Measurements from ENCODE around the gene CZIB. TPM values are rescaled to one million over a fixed set of nuclear protein-coding genes. Genes with fewer than 3 reads are reported as not detected.

CZIB gene
- total RNA-seq, 3 donors from 2014 or later (not counting 1 experiment from before 2014, with no cell fraction given): 39.6 to 49.7 (median 40.5) TPM

DNA sequence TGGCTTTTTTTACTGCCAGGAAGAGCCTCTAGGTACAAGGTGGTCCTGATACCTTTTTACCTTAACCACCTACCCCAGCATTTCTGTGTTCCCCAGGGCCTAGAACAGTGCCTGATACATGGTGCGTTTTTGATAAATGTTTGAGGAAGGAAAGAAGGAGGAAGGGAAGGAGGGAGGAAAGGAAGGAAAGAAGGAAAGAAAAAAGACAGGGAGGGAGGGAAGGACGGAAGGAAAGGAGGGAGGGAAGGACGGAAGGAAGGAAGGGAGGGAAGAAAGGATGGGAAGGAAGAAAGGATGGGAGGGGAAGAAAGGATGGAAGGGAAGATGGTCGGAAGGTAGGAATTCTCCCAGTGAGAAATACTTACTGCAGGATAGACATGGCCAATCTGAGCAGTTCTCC, 29.9 kb upstream of the CZIB start:
- H3K27ac Mint-ChIP-seq: no peak overlapping the region
- H3K4me1 Mint-ChIP-seq: no peaks in the 10 kb centered on the region
- no peaks in the 10 kb centered on the region for H3K9me3 Mint-ChIP-seq
- Histone ChIP-seq H3K36me3 (ENCODE audit: control insufficient read depth, insufficient read depth, low read length) (peaks cover 3% of the 10 kb centered on the region), H3K4me1 (ENCODE audit: control insufficient read depth, insufficient read depth, low read length) (no peaks in the 10 kb centered on the region), H3K9me3 (ENCODE audit: control insufficient read depth, insufficient read depth, low read length) (no peaks in the 10 kb centered on the region), H3K27me3 (ENCODE audit: control insufficient read depth, insufficient read depth, low read length) (no peaks in the 10 kb centered on the region), H3K27ac (ENCODE audit: low read length) (no peak overlapping the region), H3K4me3 (ENCODE audit: low read length) (no peak overlapping the region)
- intact Hi-C loops (cut with micrococcal nuclease): no loop called here
- ATAC-seq: no peak
- H3K36me3 Mint-ChIP-seq: no peaks in the 10 kb centered on the region
- DNase-seq: no peak
- H3K27me3 Mint-ChIP-seq (ENCODE audit: low read depth in 2 of 2): no peaks in the 10 kb centered on the region
- 96% methylated on average over 4 of the region's 4 CpGs for WGBS (ENCODE audit: insufficient coverage)
- no peak overlapping the region for H3K4me3 Mint-ChIP-seq
- TF ChIP-seq, protein P1, sequence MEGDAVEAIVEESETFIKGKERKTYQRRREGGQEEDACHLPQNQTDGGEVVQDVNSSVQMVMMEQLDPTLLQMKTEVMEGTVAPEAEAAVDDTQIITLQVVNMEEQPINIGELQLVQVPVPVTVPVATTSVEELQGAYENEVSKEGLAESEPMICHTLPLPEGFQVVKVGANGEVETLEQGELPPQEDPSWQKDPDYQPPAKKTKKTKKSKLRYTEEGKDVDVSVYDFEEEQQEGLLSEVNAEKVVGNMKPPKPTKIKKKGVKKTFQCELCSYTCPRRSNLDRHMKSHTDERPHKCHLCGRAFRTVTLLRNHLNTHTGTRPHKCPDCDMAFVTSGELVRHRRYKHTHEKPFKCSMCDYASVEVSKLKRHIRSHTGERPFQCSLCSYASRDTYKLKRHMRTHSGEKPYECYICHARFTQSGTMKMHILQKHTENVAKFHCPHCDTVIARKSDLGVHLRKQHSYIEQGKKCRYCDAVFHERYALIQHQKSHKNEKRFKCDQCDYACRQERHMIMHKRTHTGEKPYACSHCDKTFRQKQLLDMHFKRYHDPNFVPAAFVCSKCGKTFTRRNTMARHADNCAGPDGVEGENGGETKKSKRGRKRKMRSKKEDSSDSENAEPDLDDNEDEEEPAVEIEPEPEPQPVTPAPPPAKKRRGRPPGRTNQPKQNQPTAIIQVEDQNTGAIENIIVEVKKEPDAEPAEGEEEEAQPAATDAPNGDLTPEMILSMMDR (IDR thresholded peaks at IDR 0.05): no peak

DNA sequence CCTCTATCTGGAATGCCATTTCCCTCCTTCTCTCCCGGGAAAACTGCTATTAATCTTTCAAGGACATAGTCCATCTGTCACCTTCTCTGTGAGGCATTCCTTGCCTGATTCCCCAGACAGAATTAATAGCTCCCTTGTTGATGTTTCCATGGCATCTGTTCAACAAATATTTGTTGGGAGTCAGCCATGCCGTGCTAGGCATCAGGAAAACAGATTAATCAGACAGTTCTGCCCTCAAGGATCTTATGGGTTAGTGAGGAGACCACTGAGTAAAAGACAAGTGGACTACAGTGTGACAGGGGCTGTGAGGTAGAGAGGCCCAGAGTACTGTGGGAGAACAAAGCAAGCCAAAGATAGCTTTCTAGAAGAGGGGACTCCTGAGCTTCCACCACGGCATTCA, 29.3 kb upstream of the CZIB start:
- Histone ChIP-seq H3K27me3 (ENCODE audit: control insufficient read depth, insufficient read depth, low read length) (no peaks in the 10 kb centered on the region), H3K9me3 (ENCODE audit: control insufficient read depth, insufficient read depth, low read length) (no peaks in the 10 kb centered on the region), H3K27ac (ENCODE audit: low read length) (no peak overlapping the region), H3K4me1 (ENCODE audit: control insufficient read depth, insufficient read depth, low read length) (no peaks in the 10 kb centered on the region), H3K4me3 (ENCODE audit: low read length) (no peak overlapping the region), H3K36me3 (ENCODE audit: control insufficient read depth, insufficient read depth, low read length) (peaks cover 2% of the 10 kb centered on the region)
- TF ChIP-seq, protein P1 (IDR thresholded peaks at IDR 0.05): no peak
- Mint-ChIP-seq H3K4me1 (no peaks in the 10 kb centered on the region), H3K27ac (no peak overlapping the region), H3K36me3 (no peaks in the 10 kb centered on the region), H3K9me3 (no peaks in the 10 kb centered on the region), H3K4me3 (no peak overlapping the region), H3K27me3 (ENCODE audit: low read depth in 2 of 2) (no peaks in the 10 kb centered on the region)
- DNase-seq (no peak), ATAC-seq (no peak)
- 98% methylated on average over 2 of the region's 3 CpGs for WGBS (ENCODE audit: insufficient coverage)
- intact Hi-C loops (cut with micrococcal nuclease): no loop called here

DNA sequence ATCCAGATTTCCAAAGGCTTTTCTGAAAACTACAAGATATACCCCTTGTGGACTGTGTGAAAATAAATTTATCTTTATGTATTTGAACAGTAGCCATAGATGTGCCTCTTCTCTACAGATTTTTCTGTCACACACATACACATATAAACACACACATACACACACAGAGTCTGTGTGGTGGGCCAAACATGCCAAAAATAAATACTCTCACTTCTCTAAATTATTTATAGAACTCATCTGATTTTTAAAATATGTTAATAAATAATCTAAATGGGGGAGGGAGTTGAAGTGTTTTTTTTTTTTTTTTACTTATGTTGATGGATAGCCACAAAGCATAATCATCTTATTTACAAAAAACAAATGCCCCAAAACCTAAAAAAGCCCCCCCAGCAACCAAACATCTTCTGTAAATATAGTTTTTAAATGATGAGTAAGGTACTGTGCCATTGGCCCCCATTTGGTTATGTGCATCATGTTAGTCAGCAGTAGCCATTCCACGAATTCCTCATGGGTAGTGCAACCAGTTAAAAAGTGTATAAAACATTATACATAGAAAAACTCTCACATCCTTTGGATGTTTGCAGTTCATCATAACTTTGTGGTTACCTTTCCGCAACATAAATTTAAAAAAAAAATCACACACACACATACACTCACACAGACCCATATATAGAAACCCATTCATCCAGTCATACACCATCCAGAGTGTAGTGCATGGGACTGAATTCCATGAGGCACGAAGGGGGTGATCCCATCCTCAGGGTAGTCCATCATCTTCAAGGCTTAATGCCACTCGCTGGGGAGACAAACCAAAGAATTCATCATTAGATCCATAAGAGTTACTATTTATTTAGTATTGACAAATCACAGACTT, 26.1 kb upstream of the CZIB start:
- no peaks in the 10 kb centered on the region for H3K4me1 ChIP-seq (ENCODE audit: control insufficient read depth, insufficient read depth, low read length)
- no peaks in the 10 kb centered on the region for H3K36me3 ChIP-seq (ENCODE audit: control insufficient read depth, insufficient read depth, low read length)
- no peak for ATAC-seq
- no peaks in the 10 kb centered on the region for H3K27me3 ChIP-seq (ENCODE audit: control insufficient read depth, insufficient read depth, low read length)
- H3K9me3 ChIP-seq (ENCODE audit: control insufficient read depth, insufficient read depth, low read length): no peaks in the 10 kb centered on the region
- Mint-ChIP-seq H3K9me3 (no peaks in the 10 kb centered on the region), H3K27me3 (ENCODE audit: low read depth in 2 of 2) (no peaks in the 10 kb centered on the region), H3K27ac (no peak overlapping the region), H3K36me3 (no peaks in the 10 kb centered on the region), H3K4me1 (no peaks in the 10 kb centered on the region), H3K4me3 (no peak overlapping the region)
- H3K27ac ChIP-seq (ENCODE audit: low read length): no peak overlapping the region
- intact Hi-C loops (cut with micrococcal nuclease): no loop called here
- TF ChIP-seq, protein P1 (IDR thresholded peaks at IDR 0.05): no peak
- H3K4me3 ChIP-seq (ENCODE audit: low read length): no peak overlapping the region
- WGBS (ENCODE audit: insufficient coverage): 67% methylated on average over 4 of the region's 4 CpGs
- DNase-seq: no peak

All from natural killer cell (primary cell).